Fibroblast of upper back skin (primary cell): Measurements from ENCODE around the gene LAMA2.

Experiments
- DNase-seq: peaks from one replicate; pipeline ENCODE4 v3.0.0-alpha.2; 2013

The LAMA2 gene

DNA sequence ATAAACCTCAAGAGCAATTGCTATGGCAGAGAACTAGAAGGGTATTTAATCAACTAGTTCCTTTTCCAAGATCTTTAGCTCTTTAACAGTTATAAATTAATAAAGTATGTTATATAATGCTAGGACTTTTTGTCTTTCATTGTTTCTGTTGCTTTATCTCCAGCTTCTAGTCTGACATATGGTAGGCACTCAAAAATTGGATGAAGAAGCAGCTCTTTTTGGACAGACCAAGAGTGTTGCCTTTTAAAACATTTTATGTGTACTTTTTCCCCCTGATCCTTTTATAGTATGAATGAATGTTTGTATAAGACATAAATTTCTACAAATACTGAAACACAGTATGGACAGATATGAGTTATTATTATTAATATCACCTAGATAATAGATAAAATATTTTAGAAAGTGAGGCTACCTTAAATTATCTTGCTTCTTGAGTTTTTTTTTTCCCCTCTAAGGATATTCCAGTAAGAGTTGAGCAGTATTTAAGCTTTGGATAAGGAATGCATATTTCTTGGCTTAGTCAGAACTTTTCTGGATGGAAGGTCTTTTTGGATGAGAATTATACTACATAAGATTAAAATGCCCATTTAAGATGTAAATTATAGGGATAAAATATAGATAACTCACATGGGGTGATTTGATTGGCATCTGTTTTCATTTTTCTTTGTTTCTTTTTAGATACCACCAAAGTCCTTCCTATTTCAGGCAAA, 16.6 kb downstream of the LAMA2 start:
- DNase-seq = peak; percentile 70

DNA sequence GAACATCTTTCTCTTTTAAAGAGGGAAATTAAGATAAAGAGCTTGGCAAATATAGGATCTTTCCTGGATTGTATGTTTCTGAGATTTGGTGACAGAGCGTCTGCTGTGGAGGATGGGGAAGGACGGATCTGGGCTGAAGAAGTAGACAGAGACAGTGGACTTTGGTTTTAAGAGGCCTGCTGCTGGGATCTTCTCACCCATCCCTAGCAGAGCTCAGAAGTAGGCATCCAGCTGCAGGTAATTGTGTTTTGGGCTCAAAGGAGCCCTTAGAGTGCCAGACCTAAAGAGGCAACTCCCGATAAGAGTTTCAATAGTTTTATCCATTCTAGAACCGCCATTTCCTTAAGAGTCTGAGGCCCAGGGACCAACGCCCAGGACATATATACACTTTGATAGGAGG, 20.8 kb downstream of the LAMA2 start:
- no peak for DNase-seq

- DNase-seq = no peak
Measured at GRCh38 chr6:128914051-128914450, 31.1 kb downstream of the LAMA2 start.

DNA sequence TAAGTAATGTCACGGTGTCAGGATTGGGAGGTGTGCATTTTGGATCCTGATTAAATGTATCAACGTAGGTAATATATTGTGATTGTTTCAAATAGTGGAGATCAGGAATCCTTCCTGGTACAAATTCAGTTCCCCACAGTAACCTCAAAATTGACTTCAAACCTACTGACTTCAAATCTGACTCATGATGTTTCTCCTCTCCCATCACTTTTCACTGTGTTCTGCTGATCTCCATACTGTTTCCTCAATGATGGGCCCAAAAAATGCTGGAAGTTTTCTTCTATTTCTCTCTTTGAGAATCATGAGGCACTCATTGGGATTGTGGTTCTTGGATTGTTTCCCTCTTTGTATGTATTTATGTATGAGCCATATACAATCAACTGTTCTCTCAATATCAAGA, 35.9 kb downstream of the LAMA2 start:
- DNase-seq = peak; percentile 23

DNA sequence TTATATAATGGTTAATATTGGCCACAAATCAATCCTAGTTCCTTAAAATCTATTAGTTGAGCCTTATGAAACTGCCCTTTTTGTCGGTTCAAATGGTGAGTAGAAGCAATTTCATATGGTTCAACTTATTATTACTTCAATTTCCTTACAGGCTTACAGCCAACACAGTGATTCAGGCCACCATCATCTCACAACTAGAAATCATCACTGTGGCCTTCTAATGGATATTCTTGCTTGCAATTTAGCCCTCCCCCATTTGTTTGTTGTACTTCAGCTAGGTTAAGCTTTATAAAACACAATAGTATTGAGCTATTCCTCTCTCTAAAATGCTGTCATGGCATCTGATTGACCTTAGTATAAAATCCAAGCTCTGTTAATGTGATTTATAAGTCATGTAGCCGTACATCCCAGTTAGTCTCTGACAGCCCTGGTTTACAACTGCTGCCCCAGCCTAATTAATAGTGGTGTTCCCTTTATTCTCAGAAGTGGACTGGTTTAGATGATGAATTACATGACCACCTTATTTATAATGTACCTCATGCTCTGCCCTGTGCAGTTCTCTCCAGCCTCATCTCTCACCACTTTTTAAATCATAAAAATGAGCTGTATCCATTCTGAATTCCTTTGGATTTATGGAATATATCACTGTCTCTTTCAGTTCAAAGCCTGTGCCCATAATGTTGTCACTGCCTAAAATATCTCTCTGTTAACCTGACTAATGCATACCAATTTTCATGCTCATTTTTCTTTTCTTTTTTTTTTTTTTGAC, 36.7 kb downstream of the LAMA2 start:
- peak; percentile 77 for DNase-seq

GRCh38 chr6:128925765-128926164, 42.8 kb downstream of the LAMA2 start:
- DNase-seq = no peak

GRCh38 chr6:128929869-128930268, 46.9 kb downstream of the LAMA2 start:
- DNase-seq = no peak

DNA sequence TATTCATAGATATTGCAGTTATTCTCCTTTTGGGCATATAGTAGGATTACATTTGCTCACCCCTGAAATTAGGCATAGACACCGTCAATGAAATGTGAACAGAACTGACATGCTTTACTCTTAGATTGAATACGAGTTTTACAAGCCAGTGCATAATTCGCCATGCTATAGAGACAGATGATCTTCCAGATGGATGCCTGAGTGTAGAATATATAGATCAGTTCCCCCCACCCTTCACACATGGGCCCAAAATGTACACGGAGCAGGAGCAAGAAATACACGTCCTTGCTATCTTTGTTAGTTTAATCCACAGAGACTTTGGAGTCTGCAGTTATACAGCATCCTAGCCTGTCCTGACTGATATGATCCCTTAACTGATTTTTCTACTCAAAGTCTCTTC, 47.4 kb downstream of the LAMA2 start:
- no peak for DNase-seq

DNA sequence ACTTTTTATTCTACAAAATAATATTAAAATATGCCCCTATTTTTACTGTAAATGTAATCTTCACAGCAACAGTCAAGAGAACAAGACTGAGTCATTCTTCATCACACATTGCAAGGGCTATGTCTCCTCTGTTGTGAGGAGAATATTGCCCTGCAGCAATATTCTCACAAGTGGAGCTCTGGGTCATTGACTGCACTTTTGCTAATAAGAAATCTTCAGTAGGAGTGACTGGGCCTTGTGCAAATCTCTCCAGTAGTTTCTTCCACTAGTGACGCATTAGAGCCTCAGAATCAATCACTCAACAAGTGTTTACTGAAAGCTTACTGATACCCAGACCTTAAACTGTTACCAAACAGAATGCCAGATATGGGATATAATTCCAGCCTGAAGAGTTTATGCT, 49.1 kb downstream of the LAMA2 start:
- peak; percentile 11 for DNase-seq

GRCh38 chr6:128950864-128951263, 67.9 kb downstream of the LAMA2 start:
- DNase-seq = no peak

DNA sequence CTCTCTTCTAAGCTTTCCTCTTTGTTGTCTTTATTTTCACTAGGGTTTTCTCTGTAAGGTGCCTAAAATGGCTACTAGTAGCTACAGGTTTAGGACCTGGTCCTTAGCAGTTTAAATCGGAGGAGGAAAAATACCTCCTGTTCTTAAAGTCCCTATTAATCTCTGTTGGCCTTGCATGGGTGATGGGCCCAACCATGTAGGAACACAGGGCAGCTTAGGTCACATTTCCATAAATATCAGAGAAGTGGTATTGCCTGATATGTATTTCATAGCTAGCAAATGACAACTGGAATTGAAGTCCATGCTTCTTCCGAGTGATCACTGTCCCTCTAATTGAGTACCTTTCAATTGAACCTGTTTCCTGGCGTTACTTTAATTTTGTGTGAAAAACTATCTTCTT, 70.0 kb downstream of the LAMA2 start:
- DNase-seq = no peak

- DNase-seq = no peak
Measured at GRCh38 chr6:128954308-128955043, 71.5 kb downstream of the LAMA2 start.

DNA sequence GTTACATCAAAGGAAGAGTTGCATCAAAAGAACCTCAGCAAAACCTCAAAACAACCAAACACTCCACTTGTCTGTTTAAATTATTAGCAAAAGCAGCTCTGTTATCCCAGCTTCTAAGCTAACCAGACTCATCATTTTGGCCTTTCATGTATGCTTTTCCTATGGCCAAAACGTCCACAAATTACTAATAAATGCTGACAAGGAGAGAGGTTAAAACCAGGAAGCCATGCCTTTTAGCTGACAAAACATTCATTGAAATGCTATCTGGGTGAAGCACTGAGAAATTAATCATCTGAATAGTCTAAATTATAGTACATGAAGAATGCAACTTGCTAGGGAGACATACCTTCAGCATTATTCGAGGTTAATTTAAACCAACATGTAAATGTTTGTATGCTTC, 80.6 kb downstream of the LAMA2 start:
- peak; percentile 75 for DNase-seq

- no peak for DNase-seq
Measured at GRCh38 chr6:128964233-128964755, 81.4 kb downstream of the LAMA2 start.

DNA sequence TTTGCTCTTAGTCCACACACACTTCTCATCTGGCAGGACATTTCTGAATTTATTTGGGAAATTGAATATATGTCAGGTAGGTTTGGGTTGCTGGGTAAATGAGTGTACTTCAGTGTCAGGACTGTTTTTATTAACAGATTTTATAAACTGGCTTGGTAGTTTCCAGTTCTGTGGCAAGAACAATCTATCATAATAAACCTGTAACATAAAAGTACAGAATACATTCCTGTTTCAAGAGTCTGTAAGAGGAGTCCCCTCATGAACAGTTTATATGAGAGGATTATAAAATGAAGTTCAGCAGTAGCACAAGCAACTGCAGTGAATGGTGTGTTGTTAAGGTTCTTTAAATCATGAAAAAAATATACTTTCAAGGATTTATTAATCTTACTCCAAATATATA, 81.8 kb downstream of the LAMA2 start:
- no peak for DNase-seq

- no peak for DNase-seq
Measured at GRCh38 chr6:128966934-128967333, 84.0 kb downstream of the LAMA2 start.

DNA sequence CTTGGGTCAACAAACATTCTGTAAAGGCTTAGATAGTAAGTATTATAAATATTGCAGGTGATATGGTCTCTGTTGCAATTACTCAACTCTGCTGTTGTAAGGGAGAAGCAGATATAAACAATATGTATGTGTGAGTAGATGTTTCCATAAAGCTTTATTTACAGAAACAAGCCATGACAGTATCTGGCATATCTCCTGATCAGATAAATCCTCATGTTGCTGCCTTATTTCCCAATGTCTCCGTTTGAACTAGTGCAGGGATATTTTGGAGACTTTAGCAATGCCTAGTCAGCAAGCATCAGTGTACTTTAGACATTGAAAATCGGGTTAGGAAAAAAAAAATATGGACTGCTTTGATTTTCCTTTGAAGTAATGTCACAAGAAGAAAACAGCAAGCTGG, 96.1 kb downstream of the LAMA2 start:
- DNase-seq = no peak

GRCh38 chr6:128981716-128982115, 98.8 kb downstream of the LAMA2 start:
- DNase-seq = no peak

DNA sequence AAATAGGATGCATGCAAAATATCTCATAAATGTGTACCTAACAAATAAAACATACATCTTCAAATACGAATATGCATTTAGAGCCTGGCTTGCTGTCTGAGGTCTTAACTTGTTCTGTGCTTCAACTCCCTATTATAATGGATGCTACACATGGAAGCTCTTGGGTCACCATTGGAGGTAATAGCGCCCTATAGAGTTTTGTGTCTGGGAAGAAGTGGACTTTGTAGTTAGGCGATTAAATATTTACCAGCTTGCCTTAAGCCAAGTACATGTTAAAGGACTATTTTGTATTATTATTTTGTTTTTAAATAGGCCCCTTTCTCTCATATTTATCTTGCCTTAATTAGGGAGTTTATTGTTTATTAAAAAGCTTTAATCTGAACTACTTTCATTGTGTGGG, 107.4 kb downstream of the LAMA2 start:
- DNase-seq = no peak

GRCh38 chr6:128990915-128991314, 108.0 kb downstream of the LAMA2 start:
- DNase-seq = no peak

DNA sequence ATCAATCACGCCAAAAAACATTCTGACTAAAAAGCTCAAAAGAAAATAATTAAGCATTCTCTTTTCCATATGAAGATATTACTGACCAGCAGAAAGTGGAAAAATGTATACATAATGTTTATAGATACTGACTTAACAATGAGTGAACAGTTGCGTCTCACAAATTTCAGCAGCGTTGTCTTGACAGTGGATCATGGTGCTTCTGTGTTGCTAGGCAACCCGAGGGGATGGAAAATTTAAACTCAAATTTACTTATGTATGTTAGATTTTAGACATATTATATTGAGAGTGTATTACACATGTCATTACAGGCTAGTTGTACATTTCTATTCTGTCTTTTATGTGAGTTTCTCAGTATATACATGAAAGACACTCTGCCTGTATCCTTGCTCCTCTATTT, 110.2 kb downstream of the LAMA2 start:
- DNase-seq = no peak

GRCh38 chr6:128997880-128998279, 114.9 kb downstream of the LAMA2 start:
- DNase-seq = no peak

DNA sequence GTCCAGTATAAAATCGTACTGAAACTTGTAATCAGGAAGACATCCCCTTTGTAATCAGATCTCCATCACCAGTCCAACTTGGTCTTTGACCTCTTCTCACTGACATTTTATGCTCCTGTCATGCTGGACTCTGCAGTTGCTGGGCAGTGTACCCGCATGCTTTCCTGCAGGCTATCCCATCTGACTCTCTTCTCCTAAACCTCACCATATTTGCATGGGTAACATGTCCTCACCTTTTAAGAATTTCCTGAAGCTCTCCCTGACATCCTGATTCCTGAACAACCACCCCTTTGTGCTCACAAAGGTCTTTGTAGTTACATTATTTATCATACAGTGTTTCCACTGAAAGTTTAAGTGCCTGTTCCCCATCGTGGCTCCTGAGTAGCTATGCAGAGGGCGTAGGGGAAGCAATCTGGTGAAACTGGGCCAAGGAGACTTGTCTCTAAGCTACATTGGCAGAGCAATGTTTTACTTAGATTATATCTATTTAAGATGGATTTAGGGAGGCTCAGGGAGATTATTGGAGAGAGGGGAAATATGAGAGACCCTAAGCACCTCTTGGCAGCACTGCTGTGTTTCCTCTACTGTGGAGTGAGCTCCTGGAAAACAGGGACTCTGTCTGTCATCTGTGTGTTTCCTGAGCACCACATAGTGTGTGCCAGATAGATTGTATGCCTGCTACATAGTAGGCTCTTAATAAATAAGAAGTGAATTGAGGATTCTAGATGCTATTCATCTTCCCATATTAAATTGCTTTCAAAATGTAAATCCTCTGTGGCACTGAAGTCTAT, 124.0 kb downstream of the LAMA2 start:
- no peak for DNase-seq
